ENCODE measurements around the gene CDK9.

DNA sequence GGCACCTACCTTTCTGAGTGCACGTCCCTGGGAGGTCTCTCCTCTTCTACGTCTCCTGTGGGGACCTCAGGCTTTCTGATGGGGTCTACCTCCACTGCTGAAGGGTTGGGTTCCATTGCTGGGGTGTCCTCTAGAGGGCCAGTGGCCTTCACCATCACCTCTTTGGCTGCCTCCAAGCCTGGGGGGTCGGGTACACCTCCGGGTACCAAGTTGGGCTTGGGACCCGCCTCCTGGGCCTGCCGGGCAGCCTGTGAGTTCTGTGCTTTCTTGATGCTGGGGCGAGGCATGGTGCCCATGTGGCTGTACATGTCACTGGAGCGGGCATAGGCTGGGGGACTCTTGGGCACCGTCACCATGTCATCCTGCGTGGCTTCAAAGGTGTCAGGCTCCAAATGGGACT lies 11.9 kb upstream of the CDK9 start:
- TF ChIP-seq, protein P1, sequence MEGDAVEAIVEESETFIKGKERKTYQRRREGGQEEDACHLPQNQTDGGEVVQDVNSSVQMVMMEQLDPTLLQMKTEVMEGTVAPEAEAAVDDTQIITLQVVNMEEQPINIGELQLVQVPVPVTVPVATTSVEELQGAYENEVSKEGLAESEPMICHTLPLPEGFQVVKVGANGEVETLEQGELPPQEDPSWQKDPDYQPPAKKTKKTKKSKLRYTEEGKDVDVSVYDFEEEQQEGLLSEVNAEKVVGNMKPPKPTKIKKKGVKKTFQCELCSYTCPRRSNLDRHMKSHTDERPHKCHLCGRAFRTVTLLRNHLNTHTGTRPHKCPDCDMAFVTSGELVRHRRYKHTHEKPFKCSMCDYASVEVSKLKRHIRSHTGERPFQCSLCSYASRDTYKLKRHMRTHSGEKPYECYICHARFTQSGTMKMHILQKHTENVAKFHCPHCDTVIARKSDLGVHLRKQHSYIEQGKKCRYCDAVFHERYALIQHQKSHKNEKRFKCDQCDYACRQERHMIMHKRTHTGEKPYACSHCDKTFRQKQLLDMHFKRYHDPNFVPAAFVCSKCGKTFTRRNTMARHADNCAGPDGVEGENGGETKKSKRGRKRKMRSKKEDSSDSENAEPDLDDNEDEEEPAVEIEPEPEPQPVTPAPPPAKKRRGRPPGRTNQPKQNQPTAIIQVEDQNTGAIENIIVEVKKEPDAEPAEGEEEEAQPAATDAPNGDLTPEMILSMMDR (conservative IDR thresholded peaks at IDR 0.05; ENCODE audit: low read length) = no peak
- TF ChIP-seq EZH2phosphoT487 (IDR thresholded peaks at IDR 0.05; ENCODE audit: borderline replicate concordance, low read depth, low read length) = no peak
